Central memory CD8-positive, alpha-beta T cell (primary cell): ENCODE measurements around the gene RHD.
"Not testable (repeated sequence)": the region's sequence is repeated elsewhere in the genome, so short reads cannot be mapped to it uniquely, and the experiment has no call there.

Experiments used
- ATAC-seq: fragments of 150-1000 bp; cut with Tn5 transposase; replicated peaks from 2 replicates; pipeline ENCODE4 v1.10.0; 2022; ENCODE audit warnings: mild to moderate bottlenecking, moderate FRiP score, moderate number of reproducible peaks; ENCODE audit not compliant: poor library complexity, severe bottlenecking; ENCODE audit errors: extremely low read depth
- DNase-seq, 2 donors: peaks; one replicate each; pipeline ENCODE4 v3.0.0; 2021; ENCODE audit warnings: low spot score in 2 of 2
- H3K27ac Mint-ChIP-seq: one replicate; pipeline ENCODE4 v1.8.0; 2022; ENCODE audit warnings: low read depth, mild to moderate bottlenecking, moderate library complexity, mixed read lengths
- H3K27me3 Mint-ChIP-seq: one replicate; pipeline ENCODE4 v1.8.0; 2022; ENCODE audit warnings: mixed read lengths
- H3K36me3 Mint-ChIP-seq: one replicate; pipeline ENCODE4 v1.8.0; 2022; ENCODE audit warnings: mild to moderate bottlenecking, moderate library complexity, mixed read lengths; ENCODE audit not compliant: insufficient read depth
- H3K4me1 Mint-ChIP-seq: one replicate; pipeline ENCODE4 v1.8.0; 2022; ENCODE audit warnings: mixed read lengths
- H3K4me3 Mint-ChIP-seq: one replicate; pipeline ENCODE4 v1.8.0; 2022; ENCODE audit warnings: mild to moderate bottlenecking, moderate library complexity, mixed read lengths
- H3K9me3 Mint-ChIP-seq: one replicate; pipeline ENCODE4 v1.8.0; 2022; ENCODE audit warnings: mixed read lengths

Gene RHD

GRCh38 chr1:25327864-25328790 lies 55.8 kb downstream of the RHD start:
- peak; percentile 95 for ATAC-seq
- not testable (repeated sequence) for H3K27me3 Mint-ChIP-seq, H3K4me3 Mint-ChIP-seq, H3K27ac Mint-ChIP-seq, H3K9me3 Mint-ChIP-seq, DNase-seq
- Mint-ChIP-seq H3K4me1 (peaks cover 18% of the 10 kb centered on the region), H3K36me3 (peaks cover 19% of the 10 kb centered on the region)

GRCh38 chr1:25328791-25329185 lies 56.5 kb downstream of the RHD start:
- DNase-seq, H3K9me3 Mint-ChIP-seq, H3K27ac Mint-ChIP-seq, ATAC-seq, H3K4me3 Mint-ChIP-seq, H3K27me3 Mint-ChIP-seq: not testable (repeated sequence)
- Mint-ChIP-seq H3K4me1 (peaks cover 24% of the 10 kb centered on the region), H3K36me3 (peaks cover 22% of the 10 kb centered on the region)

- ATAC-seq, H3K27me3 Mint-ChIP-seq, DNase-seq, H3K9me3 Mint-ChIP-seq: not testable (repeated sequence)
- peak overlapping the region; percentile 45 for H3K4me3 Mint-ChIP-seq
- peaks cover 26% of the 10 kb centered on the region for H3K4me1 Mint-ChIP-seq
- peaks cover 22% of the 10 kb centered on the region for H3K36me3 Mint-ChIP-seq
- peak overlapping the region; percentile 88 for H3K27ac Mint-ChIP-seq
Measured at GRCh38 chr1:25329336-25329735, 57.0 kb downstream of the RHD start.

GRCh38 chr1:25329950-25330349 lies 57.6 kb downstream of the RHD start:
- not testable (repeated sequence) for DNase-seq, H3K27me3 Mint-ChIP-seq, H3K9me3 Mint-ChIP-seq
- Mint-ChIP-seq H3K36me3 (peaks cover 22% of the 10 kb centered on the region), H3K4me3 (peak overlapping the region; percentile 45), H3K4me1 (peaks cover 30% of the 10 kb centered on the region), H3K27ac (peak overlapping the region; percentile 88)
- peak; percentile 16 for ATAC-seq

GRCh38 chr1:25336922-25337354 lies 64.6 kb downstream of the RHD start:
- Mint-ChIP-seq H3K4me1 (peaks cover 35% of the 10 kb centered on the region), H3K36me3 (peaks cover 33% of the 10 kb centered on the region), H3K4me3 (peak overlapping the region; percentile 99), H3K27ac (peak overlapping the region; percentile 95)
- not testable (repeated sequence) for H3K9me3 Mint-ChIP-seq, H3K27me3 Mint-ChIP-seq
- peak; percentile 21 for ATAC-seq
- DNase-seq: peak in 1 of 2 donors; percentile 47

GRCh38 chr1:25337483-25338187 lies 65.3 kb downstream of the RHD start:
- Mint-ChIP-seq H3K27ac (peak overlapping the region; percentile 89), H3K36me3 (peaks cover 31% of the 10 kb centered on the region), H3K4me1 (peaks cover 37% of the 10 kb centered on the region), H3K4me3 (peak overlapping the region; percentile 99)
- H3K9me3 Mint-ChIP-seq, H3K27me3 Mint-ChIP-seq, DNase-seq: not testable (repeated sequence)
- peak; percentile 74 for ATAC-seq

GRCh38 chr1:25338188-25338981 lies 66.1 kb downstream of the RHD start, which contains the start of gene TMEM50A:
Gene TMEM50A, plus strand, starts transcription at chr1:25338334. Its CDS starts 2,153 bp downstream, at chr1:25340487.
- Mint-ChIP-seq H3K4me3 (peak within 1 kb of the TSS; percentile 99), H3K27ac (peak within 1 kb of the TSS; percentile 95), H3K27me3 (no peaks in the 10 kb centered on the region), H3K4me1 (peaks cover 34% of the 10 kb centered on the region), H3K36me3 (peaks cover 33% of the 10 kb centered on the region), H3K9me3 (no peaks in the 10 kb centered on the region)
- DNase-seq: peak; percentile 84 to 91
- peak; percentile 17 for ATAC-seq

- peak overlapping the region; percentile 89 for H3K27ac Mint-ChIP-seq
- no peaks in the 10 kb centered on the region for H3K9me3 Mint-ChIP-seq
- no peaks in the 10 kb centered on the region for H3K27me3 Mint-ChIP-seq
- peaks cover 36% of the 10 kb centered on the region for H3K36me3 Mint-ChIP-seq
- DNase-seq (no peak), ATAC-seq (no peak)
- H3K4me3 Mint-ChIP-seq: peak overlapping the region; percentile 94
- peaks cover 37% of the 10 kb centered on the region for H3K4me1 Mint-ChIP-seq
Measured at GRCh38 chr1:25338986-25339385, 66.7 kb downstream of the RHD start.

- ATAC-seq: no peak
- Mint-ChIP-seq H3K36me3 (peaks cover 55% of the 10 kb centered on the region), H3K9me3 (no peaks in the 10 kb centered on the region), H3K4me3 (no peak overlapping the region), H3K27me3 (no peaks in the 10 kb centered on the region), H3K27ac (peak overlapping the region; percentile 35), H3K4me1 (peaks cover 38% of the 10 kb centered on the region)
- no peak for DNase-seq
Measured at GRCh38 chr1:25341746-25342145, 69.4 kb downstream of the RHD start.

GRCh38 chr1:25342846-25343245 lies 70.5 kb downstream of the RHD start:
- no peak for ATAC-seq
- DNase-seq: no peak
- Mint-ChIP-seq H3K36me3 (peaks cover 58% of the 10 kb centered on the region), H3K9me3 (no peaks in the 10 kb centered on the region), H3K27me3 (no peaks in the 10 kb centered on the region), H3K27ac (no peak overlapping the region), H3K4me1 (peaks cover 41% of the 10 kb centered on the region), H3K4me3 (no peak overlapping the region)

GRCh38 chr1:25343872-25344271 lies 71.6 kb downstream of the RHD start:
- H3K9me3 Mint-ChIP-seq: no peaks in the 10 kb centered on the region
- ATAC-seq: no peak
- H3K27me3 Mint-ChIP-seq: no peaks in the 10 kb centered on the region
- DNase-seq: no peak
- H3K27ac Mint-ChIP-seq: peak overlapping the region; percentile 16
- peaks cover 44% of the 10 kb centered on the region for H3K4me1 Mint-ChIP-seq
- no peak overlapping the region for H3K4me3 Mint-ChIP-seq
- H3K36me3 Mint-ChIP-seq: peaks cover 57% of the 10 kb centered on the region

GRCh38 chr1:25347556-25347955 lies 75.2 kb downstream of the RHD start:
- ATAC-seq: no peak
- H3K27ac Mint-ChIP-seq: no peak overlapping the region

More at GRCh38 chr1:25347556-25347955, 75.2 kb downstream of the RHD start:
- H3K9me3 Mint-ChIP-seq: no peaks in the 10 kb centered on the region
- peaks cover 65% of the 10 kb centered on the region for H3K36me3 Mint-ChIP-seq
- H3K27me3 Mint-ChIP-seq: no peaks in the 10 kb centered on the region
- H3K4me3 Mint-ChIP-seq: no peak overlapping the region
- DNase-seq: no peak
- peaks cover 31% of the 10 kb centered on the region for H3K4me1 Mint-ChIP-seq
